Measurements from ENCODE around the gene BCAS3.
"Not testable (repeated sequence)": the region's sequence is repeated elsewhere in the genome, so short reads cannot be mapped to it uniquely, and the experiment has no call there.

- not testable (repeated sequence) for TF ChIP-seq CTCF (conservative IDR thresholded peaks at IDR 0.05); ZFX (IDR thresholded peaks at IDR 0.05)
These were observed 763.9 kb downstream of the BCAS3 start for GRCh38 chr17:61441507-61441906.

Data from C4-2B (cell line).